ENCODE results near the gene KCNN4. TPM values are rescaled to one million over a fixed set of nuclear protein-coding genes. Genes with fewer than 3 reads are reported as not detected.
"Not testable (repeated sequence)": the region's sequence is repeated elsewhere in the genome, so short reads cannot be mapped to it uniquely, and the experiment has no call there.

KCNN4 gene
- total RNA-seq, 1 donor: 39.9 TPM

DNA sequence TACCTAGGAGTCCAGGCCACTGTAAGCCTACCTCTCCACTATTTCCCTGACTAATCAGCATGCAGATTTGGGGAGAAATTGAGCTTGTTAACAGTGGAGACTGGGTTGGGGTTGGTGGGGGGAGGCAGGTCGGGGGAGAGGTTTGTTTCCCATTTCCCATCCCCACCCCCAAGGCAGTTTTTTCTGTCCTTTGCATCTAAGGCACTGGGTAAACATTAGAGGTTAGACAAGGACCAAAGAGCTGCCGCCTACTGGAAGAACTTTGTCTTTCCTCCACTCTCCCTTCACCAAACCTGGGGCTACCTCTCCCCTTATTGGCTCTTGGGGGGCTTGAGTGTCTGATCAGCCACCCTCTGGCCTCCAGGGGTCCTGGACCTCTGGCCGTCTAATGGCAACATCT, 953 bp downstream of the KCNN4 start:
- TF ChIP-seq, protein P1, sequence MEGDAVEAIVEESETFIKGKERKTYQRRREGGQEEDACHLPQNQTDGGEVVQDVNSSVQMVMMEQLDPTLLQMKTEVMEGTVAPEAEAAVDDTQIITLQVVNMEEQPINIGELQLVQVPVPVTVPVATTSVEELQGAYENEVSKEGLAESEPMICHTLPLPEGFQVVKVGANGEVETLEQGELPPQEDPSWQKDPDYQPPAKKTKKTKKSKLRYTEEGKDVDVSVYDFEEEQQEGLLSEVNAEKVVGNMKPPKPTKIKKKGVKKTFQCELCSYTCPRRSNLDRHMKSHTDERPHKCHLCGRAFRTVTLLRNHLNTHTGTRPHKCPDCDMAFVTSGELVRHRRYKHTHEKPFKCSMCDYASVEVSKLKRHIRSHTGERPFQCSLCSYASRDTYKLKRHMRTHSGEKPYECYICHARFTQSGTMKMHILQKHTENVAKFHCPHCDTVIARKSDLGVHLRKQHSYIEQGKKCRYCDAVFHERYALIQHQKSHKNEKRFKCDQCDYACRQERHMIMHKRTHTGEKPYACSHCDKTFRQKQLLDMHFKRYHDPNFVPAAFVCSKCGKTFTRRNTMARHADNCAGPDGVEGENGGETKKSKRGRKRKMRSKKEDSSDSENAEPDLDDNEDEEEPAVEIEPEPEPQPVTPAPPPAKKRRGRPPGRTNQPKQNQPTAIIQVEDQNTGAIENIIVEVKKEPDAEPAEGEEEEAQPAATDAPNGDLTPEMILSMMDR (IDR thresholded peaks at IDR 0.05; ENCODE audit: insufficient read depth, low read length): peak; percentile 7
- peak overlapping the region; percentile 59 for H3K4me3 ChIP-seq (ENCODE audit: low read depth, low read length)
- no peak for DNase-seq (ENCODE audit: low read depth)

DNA sequence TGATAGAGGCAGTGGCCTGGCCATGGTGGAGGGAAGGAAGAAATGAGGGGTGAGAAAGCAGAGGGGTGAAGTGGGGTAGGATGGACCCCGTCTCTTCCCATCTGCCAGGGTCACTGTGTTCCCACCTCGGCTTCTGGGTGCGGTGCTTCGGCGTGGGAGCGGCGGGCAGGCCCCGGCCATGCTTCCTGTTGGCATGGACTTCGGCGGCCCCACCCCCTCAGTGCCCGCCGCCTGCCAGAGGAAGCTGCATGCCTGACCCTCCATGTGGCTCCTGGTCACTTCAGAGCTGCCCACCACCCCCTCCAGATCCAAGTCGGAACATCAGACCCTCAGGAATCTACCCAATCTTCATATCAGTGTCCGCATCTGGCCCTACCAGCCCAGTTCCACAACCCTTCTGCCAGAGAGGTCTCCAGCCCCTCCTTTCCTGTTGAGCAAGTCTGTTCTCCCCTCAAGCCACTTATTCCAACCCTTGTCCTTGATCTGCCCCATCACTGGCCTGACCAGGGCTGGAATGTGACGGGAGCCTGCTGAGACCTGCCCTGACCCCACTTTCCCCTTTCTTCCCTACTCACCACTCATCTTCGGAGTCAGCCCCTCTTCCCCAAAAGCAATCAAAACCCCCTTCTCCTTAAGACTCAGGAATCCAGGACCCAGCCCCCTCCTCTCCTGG, 1.5 kb downstream of the KCNN4 start:
- no peak for DNase-seq (ENCODE audit: low read depth)
- H3K4me3 ChIP-seq (ENCODE audit: low read depth, low read length): peak overlapping the region; percentile 59
- TF ChIP-seq, protein P1 (IDR thresholded peaks at IDR 0.05; ENCODE audit: insufficient read depth, low read length): no peak

DNA sequence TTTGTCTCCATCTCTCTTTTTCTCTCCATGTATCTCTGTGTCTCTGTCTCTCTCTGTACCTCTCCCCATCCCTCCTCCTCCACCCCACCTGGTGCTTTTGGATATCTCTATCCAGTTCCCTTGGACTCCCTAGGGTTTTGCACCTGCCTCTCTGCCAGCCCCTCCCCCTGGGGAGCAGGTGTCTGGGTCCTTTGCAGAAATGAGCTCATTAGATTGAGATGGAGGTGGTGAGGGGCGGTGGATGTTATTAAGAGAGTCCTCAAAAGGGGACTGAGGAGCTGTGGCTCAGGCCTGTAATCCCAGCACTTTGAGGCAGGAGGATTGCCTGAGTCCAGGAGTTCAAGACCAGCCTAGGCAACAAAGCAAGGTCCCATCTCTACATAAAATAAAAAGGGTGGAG, 2.1 kb downstream of the KCNN4 start:
- TF ChIP-seq, protein P1 (IDR thresholded peaks at IDR 0.05; ENCODE audit: insufficient read depth, low read length): no peak
- no peak overlapping the region for H3K4me3 ChIP-seq (ENCODE audit: low read depth, low read length)
- no peak for DNase-seq (ENCODE audit: low read depth)

DNA sequence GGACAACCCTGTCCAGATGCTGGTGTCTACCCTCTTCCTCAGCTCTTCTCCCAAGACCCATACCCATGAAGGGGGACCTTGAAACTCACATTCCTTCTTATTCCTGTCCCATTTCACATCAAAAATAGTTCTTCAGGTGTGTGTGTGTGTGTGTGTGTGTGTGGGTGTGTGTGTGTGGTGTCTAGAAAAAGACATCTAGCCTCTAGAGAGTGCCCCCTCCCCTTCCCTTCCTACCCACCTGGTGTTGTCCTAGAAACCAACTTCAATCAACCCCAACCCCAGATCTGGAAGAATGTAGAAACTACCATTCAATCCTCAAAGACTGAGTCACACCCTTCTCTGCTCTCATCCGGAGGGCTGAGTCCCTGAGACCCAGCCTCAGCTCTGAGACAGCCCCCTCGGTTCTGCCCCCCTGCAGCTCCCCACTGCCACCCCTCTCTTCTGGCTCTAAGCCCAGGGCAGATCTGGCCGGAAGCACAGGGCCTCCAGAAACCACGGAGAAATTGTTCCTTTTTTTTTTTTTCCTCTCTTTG, 3.5 kb downstream of the KCNN4 start:
- TF ChIP-seq, protein P1 (IDR thresholded peaks at IDR 0.05; ENCODE audit: insufficient read depth, low read length): no peak
- no peak overlapping the region for H3K4me3 ChIP-seq (ENCODE audit: low read depth, low read length)
- DNase-seq (ENCODE audit: low read depth): no peak

DNA sequence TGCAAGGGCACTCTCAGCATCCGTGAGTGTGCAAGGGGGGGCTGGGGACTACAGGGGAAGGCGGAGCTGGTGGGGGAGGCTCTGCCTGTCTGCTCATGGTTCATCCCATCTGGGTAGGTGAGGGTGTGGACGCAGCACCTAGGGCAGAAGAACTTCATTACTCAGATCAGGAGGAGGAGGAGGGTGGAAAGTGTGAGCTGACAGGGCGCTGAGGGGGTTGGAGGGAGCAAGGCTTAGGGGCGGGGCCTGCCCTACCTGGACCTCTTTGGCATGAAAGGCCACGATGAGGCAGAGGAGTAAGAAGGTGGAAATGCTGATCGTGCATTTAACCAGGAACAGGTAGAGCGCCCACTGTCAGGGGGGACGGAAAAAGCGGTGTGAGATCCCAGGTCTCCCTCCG, 4.5 kb downstream of the KCNN4 start:
- DNase-seq (ENCODE audit: low read depth): no peak
- TF ChIP-seq, protein P1 (IDR thresholded peaks at IDR 0.05; ENCODE audit: insufficient read depth, low read length): no peak
- H3K4me3 ChIP-seq (ENCODE audit: low read depth, low read length): no peak overlapping the region

DNA sequence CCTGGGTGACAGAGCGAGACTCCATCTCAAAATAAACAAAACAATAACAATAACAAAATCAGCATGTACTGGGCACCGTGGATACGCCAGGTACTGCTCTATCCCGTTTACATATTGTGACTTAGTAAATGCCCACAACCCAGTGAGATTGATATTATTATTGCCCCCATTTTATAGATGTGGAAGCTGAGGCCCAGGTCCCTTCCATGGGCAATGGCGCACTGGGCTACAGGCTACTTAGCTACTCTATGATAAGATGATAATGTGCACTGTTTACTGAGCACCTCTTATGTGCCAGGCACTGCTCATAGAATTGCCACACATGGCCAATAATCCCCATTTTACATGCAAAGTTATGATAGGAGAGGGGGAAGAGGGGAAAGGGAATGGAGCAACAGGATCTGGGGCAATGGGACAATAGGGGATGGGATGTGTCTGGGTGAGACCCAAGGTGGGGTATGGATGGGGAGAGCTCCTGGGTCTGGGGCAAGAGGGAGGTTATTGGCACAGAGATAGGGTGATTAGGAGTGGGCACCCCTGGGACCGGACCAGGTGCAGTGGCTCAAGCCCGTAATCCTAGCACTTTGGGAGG, 5.4 kb downstream of the KCNN4 start:
- DNase-seq (ENCODE audit: low read depth): no peak
- TF ChIP-seq, protein P1 (IDR thresholded peaks at IDR 0.05; ENCODE audit: insufficient read depth, low read length): no peak
- no peak overlapping the region for H3K4me3 ChIP-seq (ENCODE audit: low read depth, low read length)

DNA sequence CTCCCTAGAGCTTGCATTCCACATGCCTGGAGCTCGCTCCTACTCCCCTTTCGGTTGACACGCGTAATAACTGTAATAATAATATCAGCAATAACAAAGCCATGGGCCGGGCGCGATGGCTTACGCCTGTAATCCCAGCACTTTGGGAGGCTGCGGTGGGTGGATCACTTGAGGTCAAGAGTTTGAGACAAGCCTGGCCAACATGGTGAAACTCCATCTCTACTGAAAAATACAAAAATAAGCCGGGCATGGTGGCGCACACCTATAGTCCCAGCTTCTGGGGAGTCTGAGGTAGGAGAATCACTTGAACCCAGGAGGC, 5.9 kb downstream of the KCNN4 start:
- peak; percentile 55 for DNase-seq (ENCODE audit: low read depth)
- H3K4me3 ChIP-seq (ENCODE audit: low read depth, low read length): not testable (repeated sequence)

Data from fibroblast of the aortic adventitia (primary cell).